ENCODE data around the gene MYO1D.
A peak's percentile ranks its signal among the peaks of the same experiment; 100 is the strongest.
"Not testable (repeated sequence)": the region's sequence is repeated elsewhere in the genome, so short reads cannot be mapped to it uniquely, and the experiment has no call there.

The MYO1D gene

GRCh38 chr17:32777436-32777835 is 99.5 kb downstream of the MYO1D start:
- DNase-seq = no peak

GRCh38 chr17:32774695-32775084 is 102.2 kb downstream of the MYO1D start:
- no peak for DNase-seq

GRCh38 chr17:32773856-32774694 is 102.8 kb downstream of the MYO1D start:
- DNase-seq = no peak

GRCh38 chr17:32772453-32773025 is 104.4 kb downstream of the MYO1D start:
- DNase-seq = no peak

- no peak for DNase-seq
Measured at GRCh38 chr17:32771396-32771795, 105.5 kb downstream of the MYO1D start.

- DNase-seq = no peak
Measured at GRCh38 chr17:32769846-32770245, 107.1 kb downstream of the MYO1D start.

GRCh38 chr17:32763855-32764439 is 113.0 kb downstream of the MYO1D start:
- no peak for DNase-seq

GRCh38 chr17:32759476-32759875 is 117.4 kb downstream of the MYO1D start:
- DNase-seq = no peak

- DNase-seq = no peak
Measured at GRCh38 chr17:32757963-32758362, 119.0 kb downstream of the MYO1D start.

- no peak for DNase-seq
Measured at GRCh38 chr17:32756696-32757095, 120.2 kb downstream of the MYO1D start.

- peak; percentile 11 for DNase-seq
Measured at GRCh38 chr17:32755045-32755805, 121.7 kb downstream of the MYO1D start.

GRCh38 chr17:32752934-32753333 is 124.0 kb downstream of the MYO1D start:
- no peak for DNase-seq

GRCh38 chr17:32747856-32748255 is 129.1 kb downstream of the MYO1D start:
- no peak for DNase-seq

- no peak for DNase-seq
Measured at GRCh38 chr17:32746698-32747097, 130.2 kb downstream of the MYO1D start.

GRCh38 chr17:32746280-32746679 is 130.6 kb downstream of the MYO1D start:
- no peak for DNase-seq

GRCh38 chr17:32742681-32743538 is 134.0 kb downstream of the MYO1D start:
- no peak for DNase-seq

GRCh38 chr17:32741381-32741780 is 135.5 kb downstream of the MYO1D start:
- no peak for DNase-seq

GRCh38 chr17:32739722-32740121 is 137.2 kb downstream of the MYO1D start:
- no peak for DNase-seq

- DNase-seq = not testable (repeated sequence)
Measured at GRCh38 chr17:32739151-32739550, 137.8 kb downstream of the MYO1D start.

- no peak for DNase-seq
Measured at GRCh38 chr17:32733401-32733800, 143.5 kb downstream of the MYO1D start.

GRCh38 chr17:32732900-32733299 is 144.0 kb downstream of the MYO1D start:
- no peak for DNase-seq

- no peak for DNase-seq
Measured at GRCh38 chr17:32732296-32732642, 144.7 kb downstream of the MYO1D start.
